ENCODE results near the gene APOL3. TPM values are rescaled to one million over a fixed set of nuclear protein-coding genes. Genes with fewer than 3 reads are reported as not detected.
A peak's percentile ranks its signal among the peaks of the same experiment; 100 is the strongest.

Gene APOL3
- total and polyA plus RNA-seq, 11 donors, result 16.9 to 103 (median 24.5) TPM

- intact Hi-C loops (cut with DNase I), result loop anchor here in 9 of 10 donors (1.0 to 10.0 kb wide), 10 partner anchors 26 to 292 kb away; partner anchors contain the start of genes APOL2 (in 5 of the 9) and TXN2 (in 4 of the 9)
- DNase-seq (peak; percentile 68 to 76 (median 72)), ATAC-seq (peak; percentile 23 to 60 (median 48))
- H3K9me3 ChIP-seq, result no peaks in the 10 kb centered on the region
- H3K4me3 ChIP-seq, result no peak overlapping the region
- WGBS, 4 donors, result 47 to 53% (median 51%) methylated on average over 5 of the region's 5 CpGs
- TF ChIP-seq POLR2A (IDR thresholded peaks at IDR 0.05), result no peak
- TF ChIP-seq CTCF (IDR thresholded peaks at IDR 0.05), result peak; percentile 58 to 89 (median 80)
- H3K27ac ChIP-seq, result peak overlapping the region in 1 of 12 donors; percentile 1
- peaks cover 0 to 73% (median 35%) of the 10 kb centered on the region in 12 donors for H3K4me1 ChIP-seq
- peaks cover 0 to 23% (median 0%) of the 10 kb centered on the region in 9 donors for H3K36me3 ChIP-seq
- no peaks in the 10 kb centered on the region for H3K27me3 ChIP-seq
Measured at GRCh38 chr22:36194971-36195370, 34.4 kb upstream of the APOL3 start.

- TF ChIP-seq CTCF (IDR thresholded peaks at IDR 0.05) (no peak), POLR2A (IDR thresholded peaks at IDR 0.05) (no peak)
- Histone ChIP-seq H3K27me3 (no peaks in the 10 kb centered on the region), H3K4me3 (no peak overlapping the region), H3K27ac (no peak overlapping the region), H3K4me1 (peaks cover 0 to 69% (median 35%) of the 10 kb centered on the region in 12 donors), H3K9me3 (no peaks in the 10 kb centered on the region), H3K36me3 (peaks cover 0 to 23% (median 0%) of the 10 kb centered on the region in 9 donors)
- no peak for DNase-seq
- intact Hi-C loops (cut with DNase I), result loop anchor here in 7 of 10 donors (2.0 to 10.0 kb wide), 6 partner anchors 26 to 292 kb away; partner anchors contain the start of genes TXN2 (in 4 of the 7) and APOL2 (in 1 of the 7)
- ATAC-seq, result no peak
- WGBS, 4 donors, result 71 to 91% (median 85%) methylated on average over 2 of the region's 2 CpGs
Measured at GRCh38 chr22:36194385-36194784, 33.8 kb upstream of the APOL3 start.

GRCh38 chr22:36193577-36193976 is 33.0 kb upstream of the APOL3 start:
- DNase-seq (no peak), ATAC-seq (no peak)
- TF ChIP-seq POLR2A (IDR thresholded peaks at IDR 0.05) (no peak), CTCF (IDR thresholded peaks at IDR 0.05) (no peak)
- Histone ChIP-seq H3K4me3 (no peak overlapping the region), H3K9me3 (no peaks in the 10 kb centered on the region), H3K27me3 (no peaks in the 10 kb centered on the region), H3K4me1 (peaks cover 0 to 61% (median 31%) of the 10 kb centered on the region in 12 donors), H3K36me3 (peaks cover 0 to 23% (median 0%) of the 10 kb centered on the region in 9 donors), H3K27ac (peak overlapping the region in 1 of 12 donors; percentile 87)
- intact Hi-C loops (cut with DNase I), result loop anchor here in 6 of 10 donors (5.0 to 10.0 kb wide), 3 partner anchors 44 to 291 kb away; partner anchors contain the start of genes TXN2 (in 4 of the 6) and APOL2 (in 1 of the 6)
- WGBS, 4 donors, result 54 to 92% (median 69%) methylated on average over 3 of the region's 3 CpGs

GRCh38 chr22:36193171-36193570 is 32.6 kb upstream of the APOL3 start:
- peaks cover 0 to 23% (median 0%) of the 10 kb centered on the region in 9 donors for H3K36me3 ChIP-seq
- no peak for ATAC-seq
- H3K9me3 ChIP-seq, result no peaks in the 10 kb centered on the region
- intact Hi-C loops (cut with DNase I), result loop anchor here in 6 of 10 donors (5.0 to 10.0 kb wide), 3 partner anchors 44 to 292 kb away; partner anchors contain the start of genes TXN2 (in 4 of the 6) and APOL2 (in 1 of the 6)
- 55 to 88% (median 74%) methylated on average over 3 of the region's 3 CpGs for WGBS, 4 donors
- H3K4me1 ChIP-seq, result peaks cover 0 to 57% (median 27%) of the 10 kb centered on the region in 12 donors
- no peak for DNase-seq
- H3K27me3 ChIP-seq, result no peaks in the 10 kb centered on the region
- no peak overlapping the region for H3K4me3 ChIP-seq
- TF ChIP-seq CTCF (IDR thresholded peaks at IDR 0.05), result no peak
- no peak for TF ChIP-seq POLR2A (IDR thresholded peaks at IDR 0.05)
- H3K27ac ChIP-seq, result peak overlapping the region in 2 of 12 donors; percentile 79 to 87

Measured in heart left ventricle (tissue), 16 donors.